ENCODE measurements around the gene UBTD1. TPM values are rescaled to one million over a fixed set of nuclear protein-coding genes. Genes with fewer than 3 reads are reported as not detected.

UBTD1 gene
- polyA plus RNA-seq, 1 donor from 2014 or later = 3.3 TPM

GRCh38 chr10:97601268-97602215 is 102.8 kb downstream of the UBTD1 start:
- Histone ChIP-seq H2AFZ (ENCODE audit: low read depth, low read length) (no peak overlapping the region), H3K4me2 (ENCODE audit: low read length) (no peak overlapping the region), H3K9me3 (ENCODE audit: low read length) (no peaks in the 10 kb centered on the region), H3K27me3 (ENCODE audit: insufficient read depth, low read depth, low read length) (no peaks in the 10 kb centered on the region), H3K27ac (ENCODE audit: low read length) (no peak overlapping the region), H3K4me3 (ENCODE audit: low read length) (no peak overlapping the region), H3K9ac (ENCODE audit: low read length) (no peak overlapping the region), H3K9me2 (ENCODE audit: insufficient read depth, low read length) (no peaks in the 10 kb centered on the region), H3K36me3 (ENCODE audit: insufficient read depth, low read length) (no peaks in the 10 kb centered on the region), H4K20me1 (ENCODE audit: insufficient read depth) (no peaks in the 10 kb centered on the region), H3K79me2 (replicated peaks; ENCODE audit: insufficient read depth, low read length) (no peaks in the 10 kb centered on the region), H3F3A (ENCODE audit: insufficient read depth, low read length, poor library complexity, severe bottlenecking) (no peaks in the 10 kb centered on the region)
- TF ChIP-seq POLR2AphosphoS5 (IDR thresholded peaks at IDR 0.05) = no peak
- TF ChIP-seq SMC3 (conservative IDR thresholded peaks at IDR 0.05; ENCODE audit: poor library complexity) = no peak
- no peak for TF ChIP-seq MXI1 (conservative IDR thresholded peaks at IDR 0.05; ENCODE audit: poor library complexity, severe bottlenecking)
- TF ChIP-seq, protein P1, sequence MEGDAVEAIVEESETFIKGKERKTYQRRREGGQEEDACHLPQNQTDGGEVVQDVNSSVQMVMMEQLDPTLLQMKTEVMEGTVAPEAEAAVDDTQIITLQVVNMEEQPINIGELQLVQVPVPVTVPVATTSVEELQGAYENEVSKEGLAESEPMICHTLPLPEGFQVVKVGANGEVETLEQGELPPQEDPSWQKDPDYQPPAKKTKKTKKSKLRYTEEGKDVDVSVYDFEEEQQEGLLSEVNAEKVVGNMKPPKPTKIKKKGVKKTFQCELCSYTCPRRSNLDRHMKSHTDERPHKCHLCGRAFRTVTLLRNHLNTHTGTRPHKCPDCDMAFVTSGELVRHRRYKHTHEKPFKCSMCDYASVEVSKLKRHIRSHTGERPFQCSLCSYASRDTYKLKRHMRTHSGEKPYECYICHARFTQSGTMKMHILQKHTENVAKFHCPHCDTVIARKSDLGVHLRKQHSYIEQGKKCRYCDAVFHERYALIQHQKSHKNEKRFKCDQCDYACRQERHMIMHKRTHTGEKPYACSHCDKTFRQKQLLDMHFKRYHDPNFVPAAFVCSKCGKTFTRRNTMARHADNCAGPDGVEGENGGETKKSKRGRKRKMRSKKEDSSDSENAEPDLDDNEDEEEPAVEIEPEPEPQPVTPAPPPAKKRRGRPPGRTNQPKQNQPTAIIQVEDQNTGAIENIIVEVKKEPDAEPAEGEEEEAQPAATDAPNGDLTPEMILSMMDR (IDR thresholded peaks at IDR 0.05; ENCODE audit: poor library complexity, severe bottlenecking) = no peak
- TF ChIP-seq EZH2 (IDR thresholded peaks at IDR 0.05; ENCODE audit: borderline replicate concordance, insufficient read depth, low read length, poor library complexity, severe bottlenecking) = no peak
- TF ChIP-seq REST (IDR thresholded peaks at IDR 0.05; ENCODE audit: borderline replicate concordance) = no peak
- no peak for TF ChIP-seq TAF1 (IDR thresholded peaks at IDR 0.05; ENCODE audit: low read depth)

GRCh38 chr10:97607095-97607636 is 108.4 kb downstream of the UBTD1 start:
- no peaks in the 10 kb centered on the region for H3K36me3 ChIP-seq (ENCODE audit: insufficient read depth, low read length)
- no peak overlapping the region for H3K4me2 ChIP-seq (ENCODE audit: low read length)
- no peak overlapping the region for H3K4me3 ChIP-seq (ENCODE audit: low read length)
- H3K9me2 ChIP-seq (ENCODE audit: insufficient read depth, low read length) = no peaks in the 10 kb centered on the region
- H3K9me3 ChIP-seq (ENCODE audit: low read length) = no peaks in the 10 kb centered on the region
- no peaks in the 10 kb centered on the region for H3F3A ChIP-seq (ENCODE audit: insufficient read depth, low read length, poor library complexity, severe bottlenecking)
- TF ChIP-seq MXI1 (conservative IDR thresholded peaks at IDR 0.05; ENCODE audit: poor library complexity, severe bottlenecking) (no peak), TAF1 (IDR thresholded peaks at IDR 0.05; ENCODE audit: low read depth) (no peak), RAD21 (conservative IDR thresholded peaks at IDR 0.05) (no peak), POLR2AphosphoS5 (IDR thresholded peaks at IDR 0.05) (no peak), EZH2 (IDR thresholded peaks at IDR 0.05; ENCODE audit: borderline replicate concordance, insufficient read depth, low read length, poor library complexity, severe bottlenecking) (no peak), EP300 (conservative IDR thresholded peaks at IDR 0.05; ENCODE audit: poor library complexity, severe bottlenecking) (no peak)
- TF ChIP-seq, protein P1 (IDR thresholded peaks at IDR 0.05; ENCODE audit: poor library complexity, severe bottlenecking) = no peak
- no peak overlapping the region for H3K27ac ChIP-seq (ENCODE audit: low read length)
- H3K9ac ChIP-seq (ENCODE audit: low read length) = no peak overlapping the region
- H3K27me3 ChIP-seq (ENCODE audit: insufficient read depth, low read depth, low read length) = no peaks in the 10 kb centered on the region
- no peaks in the 10 kb centered on the region for H4K20me1 ChIP-seq (ENCODE audit: insufficient read depth)
- H3K79me2 ChIP-seq (replicated peaks; ENCODE audit: insufficient read depth, low read length) = no peaks in the 10 kb centered on the region
- H2AFZ ChIP-seq (ENCODE audit: low read depth, low read length) = no peak overlapping the region

All from neural cell (in vitro differentiated cells).